GM12892 (cell line): ENCODE results near the gene MN1.

Source experiments
- POLR2A ChIP-seq: IDR thresholded peaks from 2 replicates; pipeline ENCODE4 v1.6.1; 2011; ENCODE audit warnings: low read depth, low read length, control low read depth
- POLR2AphosphoS5 ChIP-seq: IDR thresholded peaks from 2 replicates; pipeline ENCODE4 v1.6.1; 2011; ENCODE audit warnings: low read depth, low read length, control low read depth

GRCh38 chr22:27698813-27699212, 102.7 kb downstream of the MN1 start:
- TF ChIP-seq POLR2AphosphoS5, result no peak
- no peak for TF ChIP-seq POLR2A
